Measurements from ENCODE around the gene POLA2. TPM values are rescaled to one million over a fixed set of nuclear protein-coding genes. Genes with fewer than 3 reads are reported as not detected.

Gene POLA2
- total and polyA plus RNA-seq, 4 donors: 1.5 to 6.1 (median 3.2) TPM

- Histone ChIP-seq H3K4me3 (ENCODE audit: low read depth in 1 of 3, low read length in 3 of 3) (no peak overlapping the region), H3K4me1 (ENCODE audit: control insufficient read depth in 4 of 4, insufficient read depth in 4 of 4, low read length in 3 of 4) (peaks cover 5 to 40% (median 29%) of the 10 kb centered on the region in 4 donors), H3K27me3 (ENCODE audit: control insufficient read depth in 4 of 4, insufficient read depth in 4 of 4, low read length in 3 of 4) (no peaks in the 10 kb centered on the region), H3K36me3 (ENCODE audit: control insufficient read depth in 4 of 4, insufficient read depth in 3 of 4, low read depth in 1 of 4, low read length in 3 of 4) (no peaks in the 10 kb centered on the region), H3K27ac (ENCODE audit: low read depth in 1 of 2, low read length in 2 of 2) (no peak overlapping the region), H3K9me3 (ENCODE audit: control insufficient read depth in 4 of 4, low read length in 3 of 4) (no peaks in the 10 kb centered on the region), H3K9ac (ENCODE audit: low read depth in 1 of 2, low read length in 2 of 2) (no peak overlapping the region)
- TF ChIP-seq RAD21 (IDR thresholded peaks at IDR 0.05) (no peak), SP1 (IDR thresholded peaks at IDR 0.05) (no peak), HNF4G (IDR thresholded peaks at IDR 0.05) (no peak), GABPA (IDR thresholded peaks at IDR 0.05 in 1 of 2, conservative IDR thresholded peaks at IDR 0.05 in 1 of 2) (no peak), YY1 (IDR thresholded peaks at IDR 0.05) (no peak), NR2F2 (IDR thresholded peaks at IDR 0.05) (no peak), TAF1 (conservative IDR thresholded peaks at IDR 0.05) (no peak), CTCF (IDR thresholded peaks at IDR 0.05; ENCODE audit: low read depth, low read length, missing input control) (no peak), HNF4A (conservative IDR thresholded peaks at IDR 0.05) (no peak), ZBTB33 (IDR thresholded peaks at IDR 0.05) (no peak), FOXA2 (IDR thresholded peaks at IDR 0.05) (no peak)
- TF ChIP-seq, protein P1, sequence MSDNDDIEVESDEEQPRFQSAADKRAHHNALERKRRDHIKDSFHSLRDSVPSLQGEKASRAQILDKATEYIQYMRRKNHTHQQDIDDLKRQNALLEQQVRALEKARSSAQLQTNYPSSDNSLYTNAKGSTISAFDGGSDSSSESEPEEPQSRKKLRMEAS (IDR thresholded peaks at IDR 0.05): no peak
- DNase-seq (ENCODE audit: low spot score): no peak
- WGBS: 98% methylated on average over 4 of the region's 4 CpGs
Observed at GRCh38 chr11:65304110-65304509, 42.3 kb downstream of the POLA2 start.

GRCh38 chr11:65304613-65305012 lies 42.9 kb downstream of the POLA2 start:
- H3K9ac ChIP-seq (ENCODE audit: low read depth in 1 of 2, low read length in 2 of 2): no peak overlapping the region
- 95% methylated on average over 7 of the region's 7 CpGs for WGBS
- DNase-seq (ENCODE audit: low spot score): no peak

More at GRCh38 chr11:65304613-65305012, 42.9 kb downstream of the POLA2 start:
- Histone ChIP-seq H3K4me3 (ENCODE audit: low read depth in 1 of 3, low read length in 3 of 3) (no peak overlapping the region), H3K36me3 (ENCODE audit: control insufficient read depth in 4 of 4, insufficient read depth in 3 of 4, low read depth in 1 of 4, low read length in 3 of 4) (no peaks in the 10 kb centered on the region), H3K27ac (ENCODE audit: low read depth in 1 of 2, low read length in 2 of 2) (no peak overlapping the region), H3K27me3 (ENCODE audit: control insufficient read depth in 4 of 4, insufficient read depth in 4 of 4, low read length in 3 of 4) (no peaks in the 10 kb centered on the region), H3K4me1 (ENCODE audit: control insufficient read depth in 4 of 4, insufficient read depth in 4 of 4, low read length in 3 of 4) (peaks cover 5 to 38% (median 28%) of the 10 kb centered on the region in 4 donors), H3K9me3 (ENCODE audit: control insufficient read depth in 4 of 4, low read length in 3 of 4) (no peaks in the 10 kb centered on the region)
- TF ChIP-seq RXRA (IDR thresholded peaks at IDR 0.05) (no peak), SP1 (IDR thresholded peaks at IDR 0.05) (no peak), NR2F2 (IDR thresholded peaks at IDR 0.05) (no peak), RAD21 (IDR thresholded peaks at IDR 0.05) (no peak), EGR1 (IDR thresholded peaks at IDR 0.05; ENCODE audit: low read depth in 2 of 2) (no peak), HNF4A (conservative IDR thresholded peaks at IDR 0.05) (no peak), ZBTB33 (IDR thresholded peaks at IDR 0.05) (no peak), CTCF (IDR thresholded peaks at IDR 0.05; ENCODE audit: low read depth, low read length, missing input control) (no peak), YY1 (IDR thresholded peaks at IDR 0.05) (no peak), TAF1 (conservative IDR thresholded peaks at IDR 0.05) (no peak), JUND (IDR thresholded peaks at IDR 0.05) (no peak)
- TF ChIP-seq, protein P2, sequence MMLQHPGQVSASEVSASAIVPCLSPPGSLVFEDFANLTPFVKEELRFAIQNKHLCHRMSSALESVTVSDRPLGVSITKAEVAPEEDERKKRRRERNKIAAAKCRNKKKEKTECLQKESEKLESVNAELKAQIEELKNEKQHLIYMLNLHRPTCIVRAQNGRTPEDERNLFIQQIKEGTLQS (IDR thresholded peaks at IDR 0.05): no peak
- TF ChIP-seq, protein P1 (IDR thresholded peaks at IDR 0.05): no peak
